IPS-15b (cell line): ENCODE measurements around the gene PLCG2.

Source experiments
- H3K27me3 ChIP-seq: one replicate; pipeline ENCODE4 v1.6.1; 2013; ENCODE audit warnings: low read length; ENCODE audit not compliant: control insufficient read depth, insufficient read depth
- H3K36me3 ChIP-seq: one replicate; pipeline ENCODE4 v1.6.1; 2013; ENCODE audit warnings: low read length; ENCODE audit not compliant: control insufficient read depth, insufficient read depth
- H3K4me1 ChIP-seq: one replicate; pipeline ENCODE4 v1.6.1; 2013; ENCODE audit warnings: mild to moderate bottlenecking, low read length; ENCODE audit not compliant: control insufficient read depth, insufficient read depth
- H3K4me3 ChIP-seq: one replicate; pipeline ENCODE4 v1.5.1; 2013; ENCODE audit warnings: low read depth, low read length
- H3K9ac ChIP-seq: one replicate; pipeline ENCODE4 v1.6.1; 2013; ENCODE audit warnings: low read depth, mild to moderate bottlenecking, low read length
- H3K9me3 ChIP-seq: one replicate; pipeline ENCODE4 v1.6.1; 2013; ENCODE audit warnings: mild to moderate bottlenecking, low read length; ENCODE audit not compliant: control insufficient read depth, insufficient read depth

PLCG2 gene

GRCh38 chr16:81810361-81810760 is 31.3 kb downstream of the PLCG2 start:
- Histone ChIP-seq H3K4me3 (no peak overlapping the region), H3K4me1 (peaks cover 2% of the 10 kb centered on the region), H3K36me3 (no peaks in the 10 kb centered on the region)

GRCh38 chr16:81810894-81811538 is 31.9 kb downstream of the PLCG2 start:
- Histone ChIP-seq H3K9me3 (no peaks in the 10 kb centered on the region), H3K36me3 (no peaks in the 10 kb centered on the region), H3K4me1 (peaks cover 3% of the 10 kb centered on the region), H3K9ac (no peak overlapping the region), H3K4me3 (no peak overlapping the region), H3K27me3 (no peaks in the 10 kb centered on the region)

More at GRCh38 chr16:81810361-81810760, 31.3 kb downstream of the PLCG2 start:
- Histone ChIP-seq H3K9ac (no peak overlapping the region), H3K9me3 (no peaks in the 10 kb centered on the region), H3K27me3 (no peaks in the 10 kb centered on the region)

- Histone ChIP-seq H3K9ac (no peak overlapping the region), H3K4me1 (peaks cover 3% of the 10 kb centered on the region), H3K9me3 (no peaks in the 10 kb centered on the region), H3K36me3 (no peaks in the 10 kb centered on the region), H3K27me3 (no peaks in the 10 kb centered on the region), H3K4me3 (no peak overlapping the region)
These were observed 34.6 kb downstream of the PLCG2 start for GRCh38 chr16:81813648-81814047.

GRCh38 chr16:81814751-81815428 is 35.8 kb downstream of the PLCG2 start:
- H3K9me3 ChIP-seq = no peaks in the 10 kb centered on the region
- H3K9ac ChIP-seq = no peak overlapping the region
- H3K4me1 ChIP-seq = peaks cover 3% of the 10 kb centered on the region
- H3K4me3 ChIP-seq = no peak overlapping the region
- H3K36me3 ChIP-seq = no peaks in the 10 kb centered on the region
- H3K27me3 ChIP-seq = no peaks in the 10 kb centered on the region

GRCh38 chr16:81815429-81815766 is 36.3 kb downstream of the PLCG2 start:
- Histone ChIP-seq H3K4me1 (peaks cover 3% of the 10 kb centered on the region), H3K9ac (no peak overlapping the region), H3K27me3 (no peaks in the 10 kb centered on the region), H3K4me3 (no peak overlapping the region), H3K9me3 (no peaks in the 10 kb centered on the region), H3K36me3 (no peaks in the 10 kb centered on the region)

GRCh38 chr16:81816351-81816750 is 37.3 kb downstream of the PLCG2 start:
- Histone ChIP-seq H3K4me1 (peaks cover 4% of the 10 kb centered on the region), H3K9me3 (no peaks in the 10 kb centered on the region), H3K36me3 (no peaks in the 10 kb centered on the region), H3K4me3 (no peak overlapping the region), H3K9ac (no peak overlapping the region), H3K27me3 (no peaks in the 10 kb centered on the region)

- Histone ChIP-seq H3K4me3 (no peak overlapping the region), H3K9ac (no peak overlapping the region)
These were observed 37.7 kb downstream of the PLCG2 start for GRCh38 chr16:81816793-81817210.

GRCh38 chr16:81817296-81817695 is 38.2 kb downstream of the PLCG2 start:
- H3K27me3 ChIP-seq = no peaks in the 10 kb centered on the region
- H3K4me1 ChIP-seq = peaks cover 6% of the 10 kb centered on the region
- no peak overlapping the region for H3K4me3 ChIP-seq
- no peaks in the 10 kb centered on the region for H3K9me3 ChIP-seq
- no peak overlapping the region for H3K9ac ChIP-seq
- no peaks in the 10 kb centered on the region for H3K36me3 ChIP-seq

More at GRCh38 chr16:81816793-81817210, 37.7 kb downstream of the PLCG2 start:
- Histone ChIP-seq H3K27me3 (no peaks in the 10 kb centered on the region), H3K4me1 (peaks cover 6% of the 10 kb centered on the region), H3K36me3 (no peaks in the 10 kb centered on the region), H3K9me3 (no peaks in the 10 kb centered on the region)

GRCh38 chr16:81817789-81818567 is 38.9 kb downstream of the PLCG2 start:
- Histone ChIP-seq H3K36me3 (no peaks in the 10 kb centered on the region), H3K9ac (no peak overlapping the region), H3K9me3 (no peaks in the 10 kb centered on the region), H3K4me1 (peaks cover 6% of the 10 kb centered on the region), H3K27me3 (no peaks in the 10 kb centered on the region), H3K4me3 (no peak overlapping the region)

- Histone ChIP-seq H3K36me3 (no peaks in the 10 kb centered on the region), H3K9ac (no peak overlapping the region), H3K9me3 (no peaks in the 10 kb centered on the region), H3K4me3 (no peak overlapping the region), H3K4me1 (peaks cover 6% of the 10 kb centered on the region), H3K27me3 (no peaks in the 10 kb centered on the region)
These were observed 39.4 kb downstream of the PLCG2 start for GRCh38 chr16:81818568-81818896.

- no peaks in the 10 kb centered on the region for H3K27me3 ChIP-seq
- no peaks in the 10 kb centered on the region for H3K36me3 ChIP-seq
- H3K9me3 ChIP-seq = no peaks in the 10 kb centered on the region
- peaks cover 6% of the 10 kb centered on the region for H3K4me1 ChIP-seq
- H3K9ac ChIP-seq = no peak overlapping the region
- no peak overlapping the region for H3K4me3 ChIP-seq
These were observed 39.8 kb downstream of the PLCG2 start for GRCh38 chr16:81818905-81819304.
